Measurements from ENCODE around the gene SEC14L6.

The SEC14L6 gene

GRCh38 chr22:30516273-30516672, 30.3 kb downstream of the SEC14L6 start:
- H3K9me3 ChIP-seq (ENCODE audit: control insufficient read depth, low read length) = no peaks in the 10 kb centered on the region
- H3K36me3 ChIP-seq (ENCODE audit: control insufficient read depth, insufficient read depth, low read length) = no peaks in the 10 kb centered on the region
- no peaks in the 10 kb centered on the region for H3K27me3 ChIP-seq (replicated peaks; ENCODE audit: control insufficient read depth, insufficient read depth, low read length, poor library complexity, severe bottlenecking)
- H3K4me1 ChIP-seq (ENCODE audit: control insufficient read depth, insufficient read depth, low read length, poor library complexity, severe bottlenecking) = no peaks in the 10 kb centered on the region
- H3K27ac ChIP-seq (ENCODE audit: insufficient read depth, low read length, poor library complexity, severe bottlenecking) = no peak overlapping the region
- H3K4me3 ChIP-seq (ENCODE audit: insufficient read depth, low read depth, low read length, poor library complexity, severe bottlenecking) = no peak overlapping the region
- no peak for DNase-seq

GRCh38 chr22:30514252-30514651, 32.3 kb downstream of the SEC14L6 start:
- H3K4me3 ChIP-seq (ENCODE audit: insufficient read depth, low read depth, low read length, poor library complexity, severe bottlenecking) = no peak overlapping the region
- H3K4me1 ChIP-seq (ENCODE audit: control insufficient read depth, insufficient read depth, low read length, poor library complexity, severe bottlenecking) = no peaks in the 10 kb centered on the region
- no peak for DNase-seq
- H3K27ac ChIP-seq (ENCODE audit: insufficient read depth, low read length, poor library complexity, severe bottlenecking) = no peak overlapping the region
- H3K36me3 ChIP-seq (ENCODE audit: control insufficient read depth, insufficient read depth, low read length) = no peaks in the 10 kb centered on the region
- no peaks in the 10 kb centered on the region for H3K27me3 ChIP-seq (replicated peaks; ENCODE audit: control insufficient read depth, insufficient read depth, low read length, poor library complexity, severe bottlenecking)
- H3K9me3 ChIP-seq (ENCODE audit: control insufficient read depth, low read length) = no peaks in the 10 kb centered on the region

GRCh38 chr22:30513462-30513861, 33.1 kb downstream of the SEC14L6 start:
- Histone ChIP-seq H3K36me3 (ENCODE audit: control insufficient read depth, insufficient read depth, low read length) (no peaks in the 10 kb centered on the region), H3K27me3 (replicated peaks; ENCODE audit: control insufficient read depth, insufficient read depth, low read length, poor library complexity, severe bottlenecking) (no peaks in the 10 kb centered on the region)
- DNase-seq = no peak

GRCh38 chr22:30511911-30512310, 34.6 kb downstream of the SEC14L6 start:
- DNase-seq = no peak
- Histone ChIP-seq H3K9me3 (ENCODE audit: control insufficient read depth, low read length) (no peaks in the 10 kb centered on the region), H3K4me3 (ENCODE audit: insufficient read depth, low read depth, low read length, poor library complexity, severe bottlenecking) (no peak overlapping the region)

More at GRCh38 chr22:30513462-30513861, 33.1 kb downstream of the SEC14L6 start:
- no peaks in the 10 kb centered on the region for H3K4me1 ChIP-seq (ENCODE audit: control insufficient read depth, insufficient read depth, low read length, poor library complexity, severe bottlenecking)
- no peak overlapping the region for H3K4me3 ChIP-seq (ENCODE audit: insufficient read depth, low read depth, low read length, poor library complexity, severe bottlenecking)
- H3K9me3 ChIP-seq (ENCODE audit: control insufficient read depth, low read length) = no peaks in the 10 kb centered on the region
- no peak overlapping the region for H3K27ac ChIP-seq (ENCODE audit: insufficient read depth, low read length, poor library complexity, severe bottlenecking)

GRCh38 chr22:30511109-30511508, 35.4 kb downstream of the SEC14L6 start:
- no peaks in the 10 kb centered on the region for H3K36me3 ChIP-seq (ENCODE audit: control insufficient read depth, insufficient read depth, low read length)
- H3K4me3 ChIP-seq (ENCODE audit: insufficient read depth, low read depth, low read length, poor library complexity, severe bottlenecking) = no peak overlapping the region

More at GRCh38 chr22:30511911-30512310, 34.6 kb downstream of the SEC14L6 start:
- Histone ChIP-seq H3K4me1 (ENCODE audit: control insufficient read depth, insufficient read depth, low read length, poor library complexity, severe bottlenecking) (no peaks in the 10 kb centered on the region), H3K36me3 (ENCODE audit: control insufficient read depth, insufficient read depth, low read length) (no peaks in the 10 kb centered on the region), H3K27ac (ENCODE audit: insufficient read depth, low read length, poor library complexity, severe bottlenecking) (no peak overlapping the region), H3K27me3 (replicated peaks; ENCODE audit: control insufficient read depth, insufficient read depth, low read length, poor library complexity, severe bottlenecking) (no peaks in the 10 kb centered on the region)

GRCh38 chr22:30508216-30508615, 38.3 kb downstream of the SEC14L6 start:
- H3K27ac ChIP-seq (ENCODE audit: insufficient read depth, low read length, poor library complexity, severe bottlenecking) = no peak overlapping the region
- no peaks in the 10 kb centered on the region for H3K9me3 ChIP-seq (ENCODE audit: control insufficient read depth, low read length)
- no peak overlapping the region for H3K4me3 ChIP-seq (ENCODE audit: insufficient read depth, low read depth, low read length, poor library complexity, severe bottlenecking)
- H3K36me3 ChIP-seq (ENCODE audit: control insufficient read depth, insufficient read depth, low read length) = no peaks in the 10 kb centered on the region
- peaks cover 11% of the 10 kb centered on the region for H3K27me3 ChIP-seq (replicated peaks; ENCODE audit: control insufficient read depth, insufficient read depth, low read length, poor library complexity, severe bottlenecking)
- no peak for DNase-seq
- no peaks in the 10 kb centered on the region for H3K4me1 ChIP-seq (ENCODE audit: control insufficient read depth, insufficient read depth, low read length, poor library complexity, severe bottlenecking)

More at GRCh38 chr22:30511109-30511508, 35.4 kb downstream of the SEC14L6 start:
- H3K27ac ChIP-seq (ENCODE audit: insufficient read depth, low read length, poor library complexity, severe bottlenecking) = no peak overlapping the region
- H3K4me1 ChIP-seq (ENCODE audit: control insufficient read depth, insufficient read depth, low read length, poor library complexity, severe bottlenecking) = no peaks in the 10 kb centered on the region
- no peaks in the 10 kb centered on the region for H3K27me3 ChIP-seq (replicated peaks; ENCODE audit: control insufficient read depth, insufficient read depth, low read length, poor library complexity, severe bottlenecking)
- no peak for DNase-seq
- H3K9me3 ChIP-seq (ENCODE audit: control insufficient read depth, low read length) = no peaks in the 10 kb centered on the region

- Histone ChIP-seq H3K36me3 (ENCODE audit: control insufficient read depth, insufficient read depth, low read length) (no peaks in the 10 kb centered on the region), H3K4me1 (ENCODE audit: control insufficient read depth, insufficient read depth, low read length, poor library complexity, severe bottlenecking) (no peaks in the 10 kb centered on the region), H3K27ac (ENCODE audit: insufficient read depth, low read length, poor library complexity, severe bottlenecking) (no peak overlapping the region), H3K9me3 (ENCODE audit: control insufficient read depth, low read length) (no peaks in the 10 kb centered on the region), H3K4me3 (ENCODE audit: insufficient read depth, low read depth, low read length, poor library complexity, severe bottlenecking) (no peak overlapping the region), H3K27me3 (replicated peaks; ENCODE audit: control insufficient read depth, insufficient read depth, low read length, poor library complexity, severe bottlenecking) (peaks cover 11% of the 10 kb centered on the region)
- DNase-seq = no peak
Measured at GRCh38 chr22:30507670-30508069, 38.9 kb downstream of the SEC14L6 start.

- H3K27me3 ChIP-seq (replicated peaks; ENCODE audit: control insufficient read depth, insufficient read depth, low read length, poor library complexity, severe bottlenecking) = peaks cover 11% of the 10 kb centered on the region
- no peaks in the 10 kb centered on the region for H3K36me3 ChIP-seq (ENCODE audit: control insufficient read depth, insufficient read depth, low read length)
- H3K9me3 ChIP-seq (ENCODE audit: control insufficient read depth, low read length) = no peaks in the 10 kb centered on the region
- DNase-seq = no peak
- H3K4me1 ChIP-seq (ENCODE audit: control insufficient read depth, insufficient read depth, low read length, poor library complexity, severe bottlenecking) = no peaks in the 10 kb centered on the region
- no peak overlapping the region for H3K27ac ChIP-seq (ENCODE audit: insufficient read depth, low read length, poor library complexity, severe bottlenecking)
- H3K4me3 ChIP-seq (ENCODE audit: insufficient read depth, low read depth, low read length, poor library complexity, severe bottlenecking) = no peak overlapping the region
Measured at GRCh38 chr22:30506507-30506968, 40.0 kb downstream of the SEC14L6 start.

GRCh38 chr22:30503551-30503950, 43.0 kb downstream of the SEC14L6 start:
- H3K36me3 ChIP-seq (ENCODE audit: control insufficient read depth, insufficient read depth, low read length) = no peaks in the 10 kb centered on the region
- DNase-seq = no peak
- no peak overlapping the region for H3K27ac ChIP-seq (ENCODE audit: insufficient read depth, low read length, poor library complexity, severe bottlenecking)
- H3K4me3 ChIP-seq (ENCODE audit: insufficient read depth, low read depth, low read length, poor library complexity, severe bottlenecking) = no peak overlapping the region
- no peaks in the 10 kb centered on the region for H3K9me3 ChIP-seq (ENCODE audit: control insufficient read depth, low read length)
- peaks cover 11% of the 10 kb centered on the region for H3K27me3 ChIP-seq (replicated peaks; ENCODE audit: control insufficient read depth, insufficient read depth, low read length, poor library complexity, severe bottlenecking)
- H3K4me1 ChIP-seq (ENCODE audit: control insufficient read depth, insufficient read depth, low read length, poor library complexity, severe bottlenecking) = no peaks in the 10 kb centered on the region

GRCh38 chr22:30502911-30503310, 43.6 kb downstream of the SEC14L6 start:
- DNase-seq = no peak
- H3K9me3 ChIP-seq (ENCODE audit: control insufficient read depth, low read length) = no peaks in the 10 kb centered on the region
- H3K4me1 ChIP-seq (ENCODE audit: control insufficient read depth, insufficient read depth, low read length, poor library complexity, severe bottlenecking) = no peaks in the 10 kb centered on the region
- H3K36me3 ChIP-seq (ENCODE audit: control insufficient read depth, insufficient read depth, low read length) = no peaks in the 10 kb centered on the region
- H3K4me3 ChIP-seq (ENCODE audit: insufficient read depth, low read depth, low read length, poor library complexity, severe bottlenecking) = no peak overlapping the region
- H3K27me3 ChIP-seq (replicated peaks; ENCODE audit: control insufficient read depth, insufficient read depth, low read length, poor library complexity, severe bottlenecking) = peaks cover 11% of the 10 kb centered on the region
- no peak overlapping the region for H3K27ac ChIP-seq (ENCODE audit: insufficient read depth, low read length, poor library complexity, severe bottlenecking)

Measured in effector memory CD4-positive, alpha-beta T cell (primary cell).